PC-9 (cell line): ENCODE data around the gene KIAA1217.

Source experiments
- CTCF ChIP-seq: fragments of 200-600 bp; sonication (generic); conservative IDR thresholded peaks from 2 replicates; pipeline ENCODE4 v1.6.1; 2017; ENCODE audit warnings: mixed run types, antibody characterized with exemption, mild to moderate bottlenecking, moderate library complexity
- EZH2 ChIP-seq: fragments of 200-600 bp; sonication (generic); IDR thresholded peaks from 2 replicates; pipeline ENCODE4 v1.8.0; 2017; ENCODE audit warnings: antibody characterized with exemption, low read depth

DNA sequence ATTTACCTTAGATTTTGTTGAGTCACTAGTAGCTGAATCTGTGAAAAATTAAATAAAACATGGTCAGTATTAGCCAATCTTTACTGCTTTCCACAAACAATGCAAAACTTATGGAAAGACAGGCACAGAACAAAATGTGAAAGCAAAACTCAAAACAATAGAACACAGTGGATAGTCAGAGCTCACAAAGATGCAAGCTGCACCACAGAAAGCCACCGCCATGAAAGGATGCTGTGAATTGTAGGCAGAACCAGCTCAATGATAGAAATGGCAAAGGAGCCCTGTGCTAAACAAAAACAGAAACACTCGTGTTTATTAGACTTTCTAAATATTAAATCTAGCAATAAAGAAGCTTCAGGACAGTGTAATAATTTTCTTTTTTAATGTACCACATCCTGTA lies 380.3 kb downstream of the KIAA1217 start:
- TF ChIP-seq CTCF (no peak), EZH2 (no peak)
